Loucy (cell line): ENCODE results near the gene SNRPB.

Experiments used
- H2AFZ ChIP-seq: fragments of 200-600 bp; sonication (generic); 2 replicates; pipeline ENCODE4 v1.6.0; 2016; ENCODE audit warnings: antibody characterized with exemption, mild to moderate bottlenecking, low read length, moderate library complexity
- H3F3A ChIP-seq: fragments of 200-600 bp; 2 replicates; pipeline ENCODE4 v1.6.0; 2016; ENCODE audit warnings: antibody characterized with exemption, low read depth, mild to moderate bottlenecking
- H3K27me3 ChIP-seq: fragments of 200-600 bp; sonication (generic); 2 replicates; pipeline ENCODE4 v1.6.1; 2014; ENCODE audit warnings: low read length, mild to moderate bottlenecking; ENCODE audit not compliant: insufficient read depth, poor library complexity, severe bottlenecking
- H3K36me3 ChIP-seq: fragments of 200-600 bp; sonication (generic); 2 replicates; pipeline ENCODE4 v1.6.1; 2016; ENCODE audit warnings: low read length; ENCODE audit not compliant: insufficient read depth
- H3K4me1 ChIP-seq: fragments of 200-600 bp; sonication (generic); 2 replicates; pipeline ENCODE4 v1.5.1; 2014; ENCODE audit warnings: low read length, mild to moderate bottlenecking; ENCODE audit not compliant: insufficient read depth, poor library complexity, severe bottlenecking
- H3K4me2 ChIP-seq: fragments of 200-600 bp; sonication (generic); 2 replicates; pipeline ENCODE4 v1.6.0; 2014; ENCODE audit warnings: antibody characterized with exemption, low read length, low read depth, mild to moderate bottlenecking; ENCODE audit not compliant: poor library complexity, severe bottlenecking
- H3K4me3 ChIP-seq: fragments of 200-600 bp; sonication (generic); 2 replicates; pipeline ENCODE4 v1.5.1; 2014; ENCODE audit warnings: low read length, mild to moderate bottlenecking, mixed read lengths; ENCODE audit not compliant: poor library complexity, severe bottlenecking
- H3K79me2 ChIP-seq: fragments of 200-600 bp; sonication (generic); 2 replicates; pipeline ENCODE4 v1.6.1; 2014; ENCODE audit warnings: low read length; ENCODE audit not compliant: insufficient read depth
- H3K9ac ChIP-seq: fragments of 200-600 bp; sonication (generic); 2 replicates; pipeline ENCODE4 v1.6.0; 2014; ENCODE audit warnings: mild to moderate bottlenecking, low read depth, low read length, moderate library complexity; ENCODE audit not compliant: poor library complexity, severe bottlenecking
- H3K9me2 ChIP-seq: fragments of 200-600 bp; sonication (generic); replicated peaks from 2 replicates; pipeline ENCODE4 v1.6.1; 2016; ENCODE audit warnings: low read depth, low read length, mixed read lengths
- H3K9me3 ChIP-seq: fragments of 200-600 bp; sonication (generic); 2 replicates; pipeline ENCODE4 v1.6.1; 2014; ENCODE audit warnings: mild to moderate bottlenecking, antibody characterized with exemption, low read length, low read depth; ENCODE audit not compliant: insufficient read depth
- H4K20me1 ChIP-seq: fragments of 200-600 bp; sonication (generic); 2 replicates; pipeline ENCODE4 v1.6.0; 2014; ENCODE audit warnings: antibody characterized with exemption, low read length, mild to moderate bottlenecking; ENCODE audit not compliant: insufficient read depth, poor library complexity, severe bottlenecking
- EZH2phosphoT487 ChIP-seq: fragments of 200-600 bp; IDR thresholded peaks from 2 replicates; pipeline ENCODE4 v1.6.1; 2018; ENCODE audit warnings: antibody characterized with exemption, mild to moderate bottlenecking, moderate library complexity, borderline replicate concordance
- TF ChIP-seq, protein P1 (sequence below): fragments of 200-600 bp; sonication (generic); conservative IDR thresholded peaks from 2 replicates; pipeline ENCODE4 v1.5.1; 2014; ENCODE audit warnings: mild to moderate bottlenecking, antibody characterized with exemption, low read length

SNRPB gene

DNA sequence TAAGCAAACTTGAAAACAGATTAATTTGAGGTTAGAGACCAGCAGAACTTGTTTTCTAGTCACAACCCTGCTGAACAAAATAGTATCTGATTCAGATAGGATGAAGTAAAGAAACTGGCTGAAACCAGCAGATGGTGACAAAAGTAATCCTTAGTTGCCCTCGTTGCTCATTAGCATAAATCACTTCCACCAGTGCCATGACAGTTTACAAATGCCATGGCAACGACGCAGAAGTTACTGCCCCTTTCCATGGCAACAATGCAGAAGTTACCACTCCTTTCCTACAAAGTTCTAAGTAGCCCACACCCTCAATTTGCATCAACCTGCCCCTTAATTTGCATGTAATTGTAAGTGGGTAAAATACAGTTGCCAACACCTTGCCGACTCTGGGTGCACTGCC, 23.7 kb downstream of the SNRPB start:
- Histone ChIP-seq H3K79me2 (no peaks in the 10 kb centered on the region), H3K36me3 (no peaks in the 10 kb centered on the region)

DNA sequence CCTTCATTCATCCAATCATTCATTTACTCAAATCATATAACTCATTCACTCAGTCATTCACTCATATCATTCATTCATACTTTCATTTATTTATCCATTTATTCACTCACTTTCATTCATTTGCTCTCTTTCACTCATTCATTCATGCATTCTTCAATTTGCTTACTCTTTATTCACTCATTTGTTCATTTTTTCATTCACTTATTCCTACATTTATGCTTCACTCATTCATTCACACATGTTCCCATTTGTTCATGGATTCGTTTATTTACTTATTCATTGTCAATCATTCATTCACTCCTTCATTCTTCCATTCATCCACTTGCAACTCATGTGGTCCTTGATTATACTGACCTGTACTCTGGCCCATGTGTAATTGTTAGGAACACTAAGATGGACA, 39.4 kb downstream of the SNRPB start:
- Histone ChIP-seq H3K9me3 (no peaks in the 10 kb centered on the region), H2AFZ (no peak overlapping the region), H3K36me3 (no peaks in the 10 kb centered on the region), H3K4me1 (no peaks in the 10 kb centered on the region), H3K9ac (no peak overlapping the region), H3K9me2 (no peaks in the 10 kb centered on the region), H3K27me3 (no peaks in the 10 kb centered on the region), H3K79me2 (no peaks in the 10 kb centered on the region), H3K4me2 (no peak overlapping the region), H4K20me1 (no peaks in the 10 kb centered on the region), H3F3A (no peaks in the 10 kb centered on the region), H3K4me3 (no peak overlapping the region)
- no peak for TF ChIP-seq EZH2phosphoT487
- TF ChIP-seq, protein P1, sequence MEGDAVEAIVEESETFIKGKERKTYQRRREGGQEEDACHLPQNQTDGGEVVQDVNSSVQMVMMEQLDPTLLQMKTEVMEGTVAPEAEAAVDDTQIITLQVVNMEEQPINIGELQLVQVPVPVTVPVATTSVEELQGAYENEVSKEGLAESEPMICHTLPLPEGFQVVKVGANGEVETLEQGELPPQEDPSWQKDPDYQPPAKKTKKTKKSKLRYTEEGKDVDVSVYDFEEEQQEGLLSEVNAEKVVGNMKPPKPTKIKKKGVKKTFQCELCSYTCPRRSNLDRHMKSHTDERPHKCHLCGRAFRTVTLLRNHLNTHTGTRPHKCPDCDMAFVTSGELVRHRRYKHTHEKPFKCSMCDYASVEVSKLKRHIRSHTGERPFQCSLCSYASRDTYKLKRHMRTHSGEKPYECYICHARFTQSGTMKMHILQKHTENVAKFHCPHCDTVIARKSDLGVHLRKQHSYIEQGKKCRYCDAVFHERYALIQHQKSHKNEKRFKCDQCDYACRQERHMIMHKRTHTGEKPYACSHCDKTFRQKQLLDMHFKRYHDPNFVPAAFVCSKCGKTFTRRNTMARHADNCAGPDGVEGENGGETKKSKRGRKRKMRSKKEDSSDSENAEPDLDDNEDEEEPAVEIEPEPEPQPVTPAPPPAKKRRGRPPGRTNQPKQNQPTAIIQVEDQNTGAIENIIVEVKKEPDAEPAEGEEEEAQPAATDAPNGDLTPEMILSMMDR = no peak

More for the DNA sequence above, 23.7 kb downstream of the SNRPB start:
- H3K9me2 ChIP-seq = no peaks in the 10 kb centered on the region
- no peak overlapping the region for H3K4me3 ChIP-seq
- no peaks in the 10 kb centered on the region for H3F3A ChIP-seq
- H3K9ac ChIP-seq = no peak overlapping the region
- H3K4me2 ChIP-seq = no peak overlapping the region
- H3K9me3 ChIP-seq = no peaks in the 10 kb centered on the region
- no peaks in the 10 kb centered on the region for H4K20me1 ChIP-seq
- no peaks in the 10 kb centered on the region for H3K4me1 ChIP-seq
- no peaks in the 10 kb centered on the region for H3K27me3 ChIP-seq
- TF ChIP-seq EZH2phosphoT487 = no peak
- TF ChIP-seq, protein P1 = no peak
- H2AFZ ChIP-seq = no peak overlapping the region

DNA sequence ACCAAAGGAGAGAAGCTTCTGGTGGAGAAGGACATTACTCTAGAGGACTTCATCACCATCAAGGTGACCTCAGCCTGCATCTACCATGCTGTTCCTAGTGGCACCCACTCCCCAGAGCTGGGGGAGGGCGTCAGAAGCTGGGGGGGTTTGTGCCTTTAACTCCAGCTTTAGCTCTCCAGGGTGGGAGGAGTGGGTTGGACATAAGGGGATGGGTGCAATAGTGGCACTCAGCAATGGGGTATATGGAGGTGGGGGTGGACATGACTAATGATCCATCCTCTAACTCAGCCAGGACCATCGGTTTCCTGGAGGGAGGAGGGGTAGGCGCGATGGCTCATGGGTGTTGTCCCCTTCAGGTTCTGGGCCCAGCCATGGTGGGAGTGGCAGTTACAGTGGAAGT, 40.1 kb downstream of the SNRPB start:
- TF ChIP-seq, protein P1 = no peak
- TF ChIP-seq EZH2phosphoT487 = no peak
- H3K27me3 ChIP-seq = peaks cover 3% of the 10 kb centered on the region

More for the DNA sequence above, 40.1 kb downstream of the SNRPB start:
- Histone ChIP-seq H3K36me3 (no peaks in the 10 kb centered on the region), H3K4me3 (no peak overlapping the region), H3K79me2 (no peaks in the 10 kb centered on the region), H3K9me2 (no peaks in the 10 kb centered on the region), H3K4me2 (no peak overlapping the region), H3K9ac (no peak overlapping the region), H3K9me3 (no peaks in the 10 kb centered on the region), H4K20me1 (no peaks in the 10 kb centered on the region), H3F3A (no peaks in the 10 kb centered on the region), H3K4me1 (no peaks in the 10 kb centered on the region), H2AFZ (no peak overlapping the region)
